ENCODE results near the gene TMEM120B.
"Not testable (repeated sequence)": the region's sequence is repeated elsewhere in the genome, so short reads cannot be mapped to it uniquely, and the experiment has no call there.

TMEM120B gene

GRCh38 chr12:121740847-121741246 is 28.3 kb downstream of the TMEM120B start:
- Histone ChIP-seq H3K9me3 (ENCODE audit: severe bottlenecking) (no peaks in the 10 kb centered on the region), H3K27ac (ENCODE audit: poor library complexity, severe bottlenecking) (no peak overlapping the region), H3K4me1 (ENCODE audit: insufficient read depth, poor library complexity, severe bottlenecking) (no peaks in the 10 kb centered on the region), H3K27me3 (ENCODE audit: insufficient read depth, poor library complexity, severe bottlenecking) (no peaks in the 10 kb centered on the region), H3K36me3 (ENCODE audit: low read depth) (no peaks in the 10 kb centered on the region), H3K4me3 (ENCODE audit: severe bottlenecking) (no peak overlapping the region)
- DNase-seq (ENCODE audit: low spot score), result no peak
- ATAC-seq (ENCODE audit: low read depth), result no peak
- no peak for TF ChIP-seq CTCF (IDR thresholded peaks at IDR 0.05; ENCODE audit: poor library complexity, severe bottlenecking)

GRCh38 chr12:121741743-121742142 is 29.2 kb downstream of the TMEM120B start:
- Histone ChIP-seq H3K4me3 (ENCODE audit: severe bottlenecking) (no peak overlapping the region), H3K9me3 (ENCODE audit: severe bottlenecking) (no peaks in the 10 kb centered on the region), H3K4me1 (ENCODE audit: insufficient read depth, poor library complexity, severe bottlenecking) (no peaks in the 10 kb centered on the region), H3K27ac (ENCODE audit: poor library complexity, severe bottlenecking) (no peak overlapping the region), H3K36me3 (ENCODE audit: low read depth) (no peaks in the 10 kb centered on the region), H3K27me3 (ENCODE audit: insufficient read depth, poor library complexity, severe bottlenecking) (no peaks in the 10 kb centered on the region)
- no peak for DNase-seq (ENCODE audit: low spot score)
- no peak for TF ChIP-seq CTCF (IDR thresholded peaks at IDR 0.05; ENCODE audit: poor library complexity, severe bottlenecking)
- ATAC-seq (ENCODE audit: low read depth), result no peak

GRCh38 chr12:121745545-121745944 is 33.0 kb downstream of the TMEM120B start:
- not testable (repeated sequence) for H3K36me3 ChIP-seq (ENCODE audit: low read depth); H3K27ac ChIP-seq (ENCODE audit: poor library complexity, severe bottlenecking); ATAC-seq (ENCODE audit: low read depth); H3K27me3 ChIP-seq (ENCODE audit: insufficient read depth, poor library complexity, severe bottlenecking); H3K9me3 ChIP-seq (ENCODE audit: severe bottlenecking); H3K4me1 ChIP-seq (ENCODE audit: insufficient read depth, poor library complexity, severe bottlenecking); H3K4me3 ChIP-seq (ENCODE audit: severe bottlenecking); DNase-seq (ENCODE audit: low spot score)

- no peak; the same call in 2 of the 3 replicates for ATAC-seq (ENCODE audit: low read depth)
- Histone ChIP-seq H3K27ac (ENCODE audit: poor library complexity, severe bottlenecking) (no peak overlapping the region), H3K4me3 (ENCODE audit: severe bottlenecking) (no peak overlapping the region), H3K27me3 (ENCODE audit: insufficient read depth, poor library complexity, severe bottlenecking) (no peaks in the 10 kb centered on the region), H3K4me1 (ENCODE audit: insufficient read depth, poor library complexity, severe bottlenecking) (no peaks in the 10 kb centered on the region), H3K36me3 (ENCODE audit: low read depth) (peaks cover 26% of the 10 kb centered on the region), H3K9me3 (ENCODE audit: severe bottlenecking) (no peaks in the 10 kb centered on the region)
- DNase-seq (ENCODE audit: low spot score), result no peak
- no peak for TF ChIP-seq CTCF (IDR thresholded peaks at IDR 0.05; ENCODE audit: poor library complexity, severe bottlenecking)
These were observed 35.6 kb downstream of the TMEM120B start for GRCh38 chr12:121748218-121748570.

GRCh38 chr12:121748571-121749265 is 36.2 kb downstream of the TMEM120B start:
- H3K27ac ChIP-seq (ENCODE audit: poor library complexity, severe bottlenecking), result no peak overlapping the region

More at GRCh38 chr12:121748571-121749265, 36.2 kb downstream of the TMEM120B start:
- ATAC-seq (ENCODE audit: low read depth), result peak; percentile 79
- Histone ChIP-seq H3K9me3 (ENCODE audit: severe bottlenecking) (no peaks in the 10 kb centered on the region), H3K27me3 (ENCODE audit: insufficient read depth, poor library complexity, severe bottlenecking) (no peaks in the 10 kb centered on the region), H3K4me1 (ENCODE audit: insufficient read depth, poor library complexity, severe bottlenecking) (no peaks in the 10 kb centered on the region), H3K4me3 (ENCODE audit: severe bottlenecking) (no peak overlapping the region), H3K36me3 (ENCODE audit: low read depth) (peaks cover 29% of the 10 kb centered on the region)
- no peak for DNase-seq (ENCODE audit: low spot score)
- TF ChIP-seq CTCF (IDR thresholded peaks at IDR 0.05; ENCODE audit: poor library complexity, severe bottlenecking), result no peak
